Activated naive CD8-positive, alpha-beta T cell treated with anti-CD3 and anti-CD28 coated beads, Interleukin-2, amount 10 ng/mL, durations not matched to agents 7 days and 5 days (primary cell): ENCODE data around the gene FNIP2. TPM values are rescaled to one million over a fixed set of nuclear protein-coding genes. Genes with fewer than 3 reads are reported as not detected.
"Not testable (repeated sequence)": the region's sequence is repeated elsewhere in the genome, so short reads cannot be mapped to it uniquely, and the experiment has no call there.

Experiments used
- ATAC-seq: fragments of 150-1000 bp; cut with Tn5 transposase; one replicate; pipeline ENCODE4 v1.10.0; 2021; ENCODE audit warnings: low read depth, moderate library complexity
- POLR2A ChIA-PET: fragments of 350-600 bp; sonication (Branson Sonifier 250); formaldehyde crosslinking; loops from one replicate; lab custom pipeline; 2021; ENCODE audit warnings: antibody characterized with exemption; lab: Charles Lee
- DNase-seq: peaks from one replicate; pipeline ENCODE4 v3.0.0; 2021
- H3K27ac Mint-ChIP-seq: one replicate; pipeline ENCODE4 v1.8.0; 2022; ENCODE audit warnings: mild to moderate bottlenecking, mixed read lengths
- H3K27me3 Mint-ChIP-seq: one replicate; pipeline ENCODE4 v1.8.0; 2022; ENCODE audit warnings: mild to moderate bottlenecking, moderate library complexity, mixed read lengths
- H3K36me3 Mint-ChIP-seq: one replicate; pipeline ENCODE4 v1.8.0; 2021; ENCODE audit warnings: mild to moderate bottlenecking, mixed read lengths
- H3K4me1 Mint-ChIP-seq: one replicate; pipeline ENCODE4 v1.8.0; 2021; ENCODE audit warnings: mixed read lengths
- H3K4me3 Mint-ChIP-seq: one replicate; pipeline ENCODE4 v1.8.0; 2022; ENCODE audit warnings: mild to moderate bottlenecking, moderate library complexity, mixed read lengths
- H3K9me3 Mint-ChIP-seq: one replicate; pipeline ENCODE4 v1.8.0; 2021; ENCODE audit warnings: mixed read lengths
- total RNA-seq, 2 experiments: library from RNA; stranded (reverse); gene quantifications; one replicate each; pipeline ENCODE4 v1.2.3, GENCODE V29; 2021

The FNIP2 gene
- total RNA-seq, 2 experiments from 2014 or later = 15.3 to 15.7 TPM

DNA sequence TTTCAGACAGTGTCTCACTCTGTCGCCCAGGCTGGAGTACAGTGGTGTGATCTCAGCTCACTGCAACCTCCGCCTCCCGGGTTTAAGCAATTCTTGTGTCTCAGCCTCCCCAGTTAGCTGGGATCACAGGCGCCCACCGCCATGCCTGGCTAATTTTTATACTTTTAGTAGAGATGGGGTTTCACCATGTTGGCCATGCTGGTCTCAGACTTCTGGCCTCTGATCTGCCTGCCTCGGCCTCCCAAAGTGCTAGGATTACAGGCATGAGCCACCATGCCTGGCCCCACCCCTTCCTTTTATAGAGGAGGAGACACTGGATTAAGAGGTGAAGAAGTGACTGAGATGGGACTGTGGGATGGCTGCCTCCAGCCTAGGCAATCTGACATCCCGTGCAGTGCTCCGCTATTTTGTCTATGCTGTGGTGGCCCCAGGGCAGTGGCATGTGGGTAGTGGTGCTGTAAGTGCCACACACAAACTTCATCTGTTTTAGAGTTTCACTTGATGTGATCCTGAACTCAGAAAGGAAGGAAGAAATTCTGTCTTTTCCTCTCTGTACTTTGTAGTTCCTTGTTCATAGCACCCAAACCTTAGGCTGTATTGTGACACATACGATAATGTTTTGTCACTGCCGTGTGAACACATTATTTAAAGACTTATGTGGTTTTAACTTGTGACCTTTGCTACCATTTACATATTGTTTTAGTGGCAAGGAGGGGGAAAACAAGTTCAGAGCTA is 48.9 kb downstream of the FNIP2 start:
- POLR2A ChIA-PET = no interaction called here
- peaks cover 14% of the 10 kb centered on the region for H3K4me1 Mint-ChIP-seq
- no peak overlapping the region for H3K27ac Mint-ChIP-seq

GRCh38 chr4:158818560-158819140 is 49.8 kb downstream of the FNIP2 start:
- POLR2A ChIA-PET = no interaction called here
- no peak for ATAC-seq
- DNase-seq = no peak
- Mint-ChIP-seq H3K4me3 (no peak overlapping the region), H3K9me3 (no peaks in the 10 kb centered on the region), H3K27ac (no peak overlapping the region), H3K4me1 (peaks cover 15% of the 10 kb centered on the region), H3K27me3 (no peaks in the 10 kb centered on the region), H3K36me3 (peaks cover 9% of the 10 kb centered on the region)

More for the DNA sequence above, 48.9 kb downstream of the FNIP2 start:
- no peak for ATAC-seq
- Mint-ChIP-seq H3K9me3 (no peaks in the 10 kb centered on the region), H3K36me3 (peaks cover 7% of the 10 kb centered on the region), H3K4me3 (no peak overlapping the region), H3K27me3 (no peaks in the 10 kb centered on the region)
- DNase-seq = no peak

DNA sequence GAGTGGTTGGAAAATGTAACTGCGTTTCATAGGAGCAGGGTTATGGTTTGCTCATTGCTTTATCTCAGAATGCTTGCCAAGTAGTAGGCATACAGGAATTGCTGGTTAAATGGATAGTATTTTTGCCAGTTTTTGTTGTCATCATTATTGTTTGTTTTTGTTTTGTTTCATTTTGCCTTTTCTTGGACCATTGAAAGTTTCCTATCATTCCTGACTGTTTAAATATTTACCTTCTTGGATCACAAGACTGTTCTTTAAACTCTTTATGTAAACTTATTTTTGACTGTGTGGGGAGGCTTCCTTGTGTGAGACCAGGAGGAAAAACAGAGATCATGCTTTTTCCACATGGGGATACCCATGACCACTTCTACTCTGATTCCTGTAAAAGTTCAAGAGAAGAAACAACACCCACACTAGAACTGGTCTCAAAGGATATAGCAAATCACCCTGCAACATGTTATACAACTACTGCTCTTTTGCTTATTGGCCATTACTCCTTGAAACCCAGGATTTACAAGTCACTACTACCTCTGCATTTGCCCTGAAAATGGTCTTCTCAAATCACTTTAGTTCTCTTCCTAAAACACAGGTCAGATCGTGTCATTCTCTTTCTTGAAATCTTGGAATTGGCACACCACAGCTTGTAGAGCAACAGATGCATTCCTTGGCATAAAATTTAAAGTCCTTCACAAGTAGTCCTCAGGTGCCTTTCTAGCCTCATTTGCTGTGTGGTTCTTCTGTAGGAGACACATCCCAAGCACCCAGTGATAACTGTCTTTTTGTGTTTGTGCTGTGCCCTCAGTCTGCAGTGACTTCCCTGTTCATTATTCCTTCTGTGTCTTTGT is 51.3 kb downstream of the FNIP2 start:
- H3K4me1 Mint-ChIP-seq = peaks cover 18% of the 10 kb centered on the region
- POLR2A ChIA-PET = no interaction called here
- H3K27me3 Mint-ChIP-seq = no peaks in the 10 kb centered on the region
- ATAC-seq = no peak
- H3K4me3 Mint-ChIP-seq = no peak overlapping the region
- H3K36me3 Mint-ChIP-seq = peaks cover 11% of the 10 kb centered on the region
- H3K9me3 Mint-ChIP-seq = no peaks in the 10 kb centered on the region
- no peak overlapping the region for H3K27ac Mint-ChIP-seq
- DNase-seq = no peak

DNA sequence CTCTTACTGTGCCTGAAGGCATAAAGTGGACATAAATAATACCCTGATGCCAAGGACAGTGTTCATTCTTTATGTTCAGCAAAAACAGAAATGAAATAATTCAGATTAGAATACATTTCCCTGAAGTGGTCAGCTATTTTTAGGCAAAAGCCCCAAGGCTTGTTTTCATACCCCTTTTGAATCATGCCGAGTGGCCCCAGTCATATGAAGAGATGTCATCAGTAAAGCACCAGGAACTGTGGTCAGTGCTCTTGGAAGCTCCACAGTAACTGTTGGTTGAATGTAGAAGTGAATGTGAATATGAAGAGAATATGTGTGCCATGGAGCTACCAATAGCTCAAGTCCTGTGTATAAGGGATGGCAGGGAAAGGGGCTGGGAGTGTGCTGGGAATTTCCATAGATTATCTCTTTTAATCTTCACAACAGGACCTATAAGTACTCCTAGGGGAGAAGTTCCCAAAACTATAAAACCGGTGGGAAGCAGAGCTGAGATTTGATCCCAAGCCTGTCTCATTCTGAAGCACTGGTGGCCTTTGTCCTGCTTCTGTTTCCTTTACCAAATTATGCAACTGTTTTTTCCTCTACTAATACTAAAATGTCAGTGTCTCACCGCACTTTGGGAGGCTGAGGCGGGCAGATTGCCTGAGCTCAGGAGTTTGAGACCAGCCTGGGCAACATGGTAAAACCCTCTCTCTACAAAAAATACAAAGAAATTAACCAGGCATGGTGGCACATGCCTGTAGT is 52.6 kb downstream of the FNIP2 start:
- no peak for DNase-seq
- Mint-ChIP-seq H3K4me3 (no peak overlapping the region), H3K9me3 (no peaks in the 10 kb centered on the region), H3K36me3 (peaks cover 14% of the 10 kb centered on the region), H3K27me3 (no peaks in the 10 kb centered on the region), H3K27ac (no peak overlapping the region), H3K4me1 (peaks cover 24% of the 10 kb centered on the region)
- no peak for ATAC-seq
- POLR2A ChIA-PET = interaction anchor here (1.4 kb wide), 1 partner anchor 11 kb away, joined by 3 read pairs; no protein-coding TSS in a partner anchor

GRCh38 chr4:158822348-158822747 is 53.5 kb downstream of the FNIP2 start:
- Mint-ChIP-seq H3K4me1 (peaks cover 27% of the 10 kb centered on the region), H3K36me3 (peaks cover 16% of the 10 kb centered on the region), H3K27me3 (no peaks in the 10 kb centered on the region), H3K4me3 (no peak overlapping the region), H3K27ac (no peak overlapping the region), H3K9me3 (no peaks in the 10 kb centered on the region)
- DNase-seq = no peak
- POLR2A ChIA-PET = interaction anchor here (1.4 kb wide), 1 partner anchor 12 kb away, joined by 3 read pairs; no protein-coding TSS in a partner anchor
- ATAC-seq = no peak

DNA sequence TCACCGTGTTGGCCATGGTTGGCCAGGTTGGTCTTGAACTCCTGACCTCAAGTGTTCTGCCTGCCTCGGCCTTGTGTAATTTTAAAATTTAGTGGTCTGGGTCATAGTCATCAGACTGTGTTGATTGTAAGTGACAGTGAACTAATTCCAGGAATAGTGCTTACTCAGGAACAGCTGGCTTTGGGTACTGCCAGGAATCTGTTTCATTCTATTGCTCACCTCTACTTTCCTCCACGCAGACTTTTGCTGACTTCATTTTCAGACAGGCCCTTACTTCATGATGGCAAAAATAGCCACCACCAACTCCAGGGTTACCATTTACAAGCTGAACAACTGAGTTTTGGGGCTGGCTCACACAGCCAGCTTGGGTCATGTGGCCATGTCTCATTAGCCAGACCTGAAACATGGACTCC is 54.6 kb downstream of the FNIP2 start:
- Mint-ChIP-seq H3K4me1 (peaks cover 28% of the 10 kb centered on the region), H3K36me3 (peaks cover 18% of the 10 kb centered on the region), H3K27ac (no peak overlapping the region), H3K9me3 (no peaks in the 10 kb centered on the region), H3K4me3 (no peak overlapping the region), H3K27me3 (no peaks in the 10 kb centered on the region)
- DNase-seq = no peak
- POLR2A ChIA-PET = no interaction called here
- ATAC-seq = no peak

DNA sequence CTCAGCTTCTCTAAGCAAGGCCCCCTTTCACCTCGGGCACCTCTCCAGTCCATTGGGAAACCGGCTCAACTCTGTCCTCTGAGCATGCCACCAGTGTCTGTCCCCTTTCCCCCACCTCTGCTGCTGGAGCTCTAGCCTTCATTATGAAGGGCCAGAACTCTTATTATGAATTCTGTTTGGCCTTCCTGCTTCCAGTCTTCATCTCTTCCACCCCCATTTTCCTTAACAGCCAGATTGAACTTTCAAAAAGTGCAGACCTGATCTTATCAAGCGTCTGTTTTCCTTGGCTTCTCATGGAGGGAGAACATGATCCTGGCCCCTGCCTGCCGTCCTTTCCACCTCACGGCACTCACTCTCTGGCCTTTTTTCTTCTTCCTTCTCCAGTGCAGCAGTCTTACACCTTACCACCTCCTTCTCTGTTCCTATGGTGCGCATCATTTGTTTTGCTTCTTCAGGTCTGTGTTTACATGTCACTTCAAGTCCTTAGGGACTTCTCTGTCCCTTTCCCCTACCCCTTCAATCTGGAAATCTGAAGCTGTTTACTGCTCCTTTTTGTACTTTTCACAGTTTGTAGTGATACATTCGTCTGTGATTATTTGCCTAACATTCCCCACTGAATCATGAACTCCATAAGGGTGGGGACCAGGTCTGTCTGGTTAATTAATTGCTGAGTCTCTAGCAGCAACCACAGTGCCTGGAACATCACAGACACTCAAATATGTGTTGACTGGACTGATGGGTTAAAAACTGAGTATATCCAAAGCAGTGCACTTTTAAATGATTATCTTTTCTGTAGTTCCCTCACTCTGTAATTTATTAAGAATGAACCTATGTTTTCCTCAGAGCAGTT is 55.8 kb downstream of the FNIP2 start:
- peaks cover 25% of the 10 kb centered on the region for H3K4me1 Mint-ChIP-seq
- no peaks in the 10 kb centered on the region for H3K9me3 Mint-ChIP-seq
- H3K4me3 Mint-ChIP-seq = no peak overlapping the region
- DNase-seq = no peak
- no peaks in the 10 kb centered on the region for H3K27me3 Mint-ChIP-seq
- H3K36me3 Mint-ChIP-seq = peaks cover 22% of the 10 kb centered on the region
- POLR2A ChIA-PET = no interaction called here
- H3K27ac Mint-ChIP-seq = peak overlapping the region; percentile 56
- no peak for ATAC-seq

DNA sequence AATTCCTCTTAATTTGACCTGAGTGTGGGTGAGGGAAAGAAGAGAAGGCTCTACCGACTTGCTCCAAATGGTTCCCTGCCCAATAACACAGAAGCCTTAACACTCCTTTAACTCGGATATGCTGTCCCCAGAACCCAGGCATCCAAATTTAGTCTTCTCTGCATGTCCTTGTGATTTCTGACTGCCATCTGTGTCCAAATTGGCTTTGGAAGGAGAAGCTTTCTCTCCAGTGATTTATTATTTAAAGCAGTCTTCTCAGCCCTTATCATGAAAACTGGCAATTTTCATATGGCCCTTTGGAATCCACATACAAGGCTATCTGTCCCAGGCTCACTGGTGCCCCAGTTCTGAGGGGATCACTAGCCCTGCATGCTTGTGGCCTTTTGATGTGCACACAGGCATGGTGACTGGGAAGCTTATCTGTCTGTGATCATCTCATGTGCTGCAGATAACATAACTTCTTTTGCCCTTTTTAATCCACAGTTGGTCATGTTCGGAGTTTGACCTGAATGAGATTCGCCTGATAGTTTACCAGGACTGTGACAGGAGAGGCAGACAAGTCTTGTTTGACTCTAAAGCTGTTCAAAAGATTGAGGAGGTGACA is 56.7 kb downstream of the FNIP2 start:
- Mint-ChIP-seq H3K4me3 (no peak overlapping the region), H3K36me3 (peaks cover 24% of the 10 kb centered on the region), H3K9me3 (no peaks in the 10 kb centered on the region), H3K27ac (no peak overlapping the region), H3K27me3 (no peaks in the 10 kb centered on the region), H3K4me1 (peaks cover 25% of the 10 kb centered on the region)
- POLR2A ChIA-PET = no interaction called here
- DNase-seq = no peak
- ATAC-seq = no peak

- H3K9me3 Mint-ChIP-seq = no peaks in the 10 kb centered on the region
- H3K4me1 Mint-ChIP-seq = peaks cover 27% of the 10 kb centered on the region
- no peak for DNase-seq
- H3K27ac Mint-ChIP-seq = no peak overlapping the region
- POLR2A ChIA-PET = interaction anchor here (1.1 kb wide), 1 partner anchor 57 kb away, joined by 4 read pairs; the partner anchor contains the start of gene FNIP2
- no peaks in the 10 kb centered on the region for H3K27me3 Mint-ChIP-seq
- no peak overlapping the region for H3K4me3 Mint-ChIP-seq
- H3K36me3 Mint-ChIP-seq = peaks cover 29% of the 10 kb centered on the region
- peak; percentile 42 for ATAC-seq
Observed at GRCh38 chr4:158826057-158826456, 57.2 kb downstream of the FNIP2 start.

DNA sequence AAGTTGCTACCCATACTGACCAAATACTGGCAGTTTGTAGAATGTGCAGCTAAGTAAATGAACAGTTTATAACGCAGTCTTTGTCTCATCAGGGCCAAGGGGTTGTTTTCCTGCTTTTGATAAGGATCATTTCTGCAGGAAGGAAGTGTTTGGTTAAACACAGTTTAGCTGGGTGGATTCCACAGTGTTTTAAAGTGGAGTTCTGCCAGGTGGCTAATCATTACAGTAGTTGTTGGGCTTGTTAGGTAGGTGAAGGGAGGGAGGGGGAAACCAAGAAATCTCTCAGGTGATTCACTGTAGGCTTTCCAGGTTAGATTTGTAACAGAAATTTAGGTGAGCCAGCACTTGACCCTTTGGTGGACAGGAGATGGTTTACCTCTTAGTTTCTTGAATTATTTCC is 58.1 kb downstream of the FNIP2 start:
- DNase-seq (no peak), ATAC-seq (no peak)
- peaks cover 29% of the 10 kb centered on the region for H3K36me3 Mint-ChIP-seq
- H3K27me3 Mint-ChIP-seq = no peaks in the 10 kb centered on the region
- peak overlapping the region; percentile 23 for H3K27ac Mint-ChIP-seq
- POLR2A ChIA-PET = interaction anchor here (1.1 kb wide), 1 partner anchor 58 kb away, joined by 4 read pairs; the partner anchor contains the start of gene FNIP2
- H3K4me1 Mint-ChIP-seq = peaks cover 27% of the 10 kb centered on the region
- H3K9me3 Mint-ChIP-seq = no peaks in the 10 kb centered on the region
- H3K4me3 Mint-ChIP-seq = peak overlapping the region; percentile 17

- POLR2A ChIA-PET = no interaction called here
- no peak for DNase-seq
- H3K27ac Mint-ChIP-seq = no peak overlapping the region
- peaks cover 27% of the 10 kb centered on the region for H3K4me1 Mint-ChIP-seq
- H3K36me3 Mint-ChIP-seq = peaks cover 29% of the 10 kb centered on the region
- H3K4me3 Mint-ChIP-seq = no peak overlapping the region
- no peaks in the 10 kb centered on the region for H3K9me3 Mint-ChIP-seq
- no peak for ATAC-seq
- no peaks in the 10 kb centered on the region for H3K27me3 Mint-ChIP-seq
Observed at GRCh38 chr4:158827543-158827981, 58.7 kb downstream of the FNIP2 start.

DNA sequence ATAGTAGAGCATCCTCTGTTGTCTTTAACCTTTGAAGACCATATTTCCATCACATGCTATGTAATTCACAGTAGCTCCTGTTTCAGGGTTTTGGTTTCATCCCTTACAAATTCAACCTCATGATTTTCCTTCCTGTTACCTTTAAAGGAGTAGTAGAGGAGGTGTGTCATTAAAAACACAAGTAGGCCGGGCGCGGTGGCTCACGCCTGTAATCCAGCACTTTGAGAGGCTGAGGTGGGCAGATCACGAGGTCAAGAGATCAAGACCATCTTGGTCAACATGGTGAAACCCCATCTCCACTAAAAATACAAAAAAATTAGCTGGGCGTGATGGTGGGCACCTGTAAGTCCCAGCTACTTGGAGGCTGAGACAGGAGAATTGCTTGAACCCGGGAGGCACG is 59.3 kb downstream of the FNIP2 start:
- H3K4me1 Mint-ChIP-seq = peaks cover 27% of the 10 kb centered on the region
- H3K36me3 Mint-ChIP-seq = peaks cover 30% of the 10 kb centered on the region
- H3K9me3 Mint-ChIP-seq, H3K4me3 Mint-ChIP-seq, DNase-seq, ATAC-seq, H3K27ac Mint-ChIP-seq, POLR2A ChIA-PET, H3K27me3 Mint-ChIP-seq: not testable (repeated sequence)
